Measurements from ENCODE around the gene SEPTIN12. TPM values are rescaled to one million over a fixed set of nuclear protein-coding genes. Genes with fewer than 3 reads are reported as not detected.

SEPTIN12 gene
- total and polyA plus RNA-seq, 11 donors = 0.32 TPM; not detected in 10

DNA sequence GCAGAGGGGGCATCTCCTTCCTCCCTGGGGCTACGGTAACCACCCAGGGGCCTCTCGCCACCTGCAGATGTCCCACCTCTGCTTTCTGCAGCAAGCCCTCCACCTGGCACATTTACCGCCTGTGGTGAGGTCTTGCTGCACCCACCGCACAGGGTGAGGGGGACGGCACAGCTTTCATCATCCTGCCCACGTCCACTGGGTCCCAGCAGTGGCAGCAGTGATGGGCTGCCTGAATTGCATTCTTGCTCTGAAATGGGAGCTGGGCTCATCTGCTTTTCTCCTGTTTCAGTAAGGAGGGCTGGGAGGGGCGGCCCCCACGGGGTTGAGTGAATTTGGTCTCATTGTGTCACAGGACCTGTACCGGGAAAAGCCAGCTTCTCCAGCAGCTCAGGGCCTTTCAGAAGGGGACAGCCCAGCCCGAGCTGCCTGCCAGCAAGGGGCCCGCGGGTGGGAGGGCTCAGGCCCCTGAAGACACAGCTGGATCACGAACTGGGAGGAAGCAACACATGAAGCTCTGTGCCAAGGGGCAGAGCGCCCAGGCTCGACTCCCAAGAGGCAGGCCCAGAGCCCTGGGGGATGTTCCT is 41.1 kb downstream of the SEPTIN12 start:
- DNase-seq = no peak
- Histone ChIP-seq H3K4me1 (peaks cover 0 to 15% (median 4%) of the 10 kb centered on the region in 12 donors), H3K27ac (peak overlapping the region in 1 of 12 donors; percentile 24), H3K36me3 (peaks cover 0 to 31% (median 26%) of the 10 kb centered on the region in 9 donors), H3K27me3 (no peaks in the 10 kb centered on the region), H3K9me3 (no peaks in the 10 kb centered on the region), H3K4me3 (no peak overlapping the region)
- TF ChIP-seq, protein P1, sequence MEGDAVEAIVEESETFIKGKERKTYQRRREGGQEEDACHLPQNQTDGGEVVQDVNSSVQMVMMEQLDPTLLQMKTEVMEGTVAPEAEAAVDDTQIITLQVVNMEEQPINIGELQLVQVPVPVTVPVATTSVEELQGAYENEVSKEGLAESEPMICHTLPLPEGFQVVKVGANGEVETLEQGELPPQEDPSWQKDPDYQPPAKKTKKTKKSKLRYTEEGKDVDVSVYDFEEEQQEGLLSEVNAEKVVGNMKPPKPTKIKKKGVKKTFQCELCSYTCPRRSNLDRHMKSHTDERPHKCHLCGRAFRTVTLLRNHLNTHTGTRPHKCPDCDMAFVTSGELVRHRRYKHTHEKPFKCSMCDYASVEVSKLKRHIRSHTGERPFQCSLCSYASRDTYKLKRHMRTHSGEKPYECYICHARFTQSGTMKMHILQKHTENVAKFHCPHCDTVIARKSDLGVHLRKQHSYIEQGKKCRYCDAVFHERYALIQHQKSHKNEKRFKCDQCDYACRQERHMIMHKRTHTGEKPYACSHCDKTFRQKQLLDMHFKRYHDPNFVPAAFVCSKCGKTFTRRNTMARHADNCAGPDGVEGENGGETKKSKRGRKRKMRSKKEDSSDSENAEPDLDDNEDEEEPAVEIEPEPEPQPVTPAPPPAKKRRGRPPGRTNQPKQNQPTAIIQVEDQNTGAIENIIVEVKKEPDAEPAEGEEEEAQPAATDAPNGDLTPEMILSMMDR (IDR thresholded peaks at IDR 0.05) = no peak
- TF ChIP-seq POLR2A (IDR thresholded peaks at IDR 0.05) = no peak
- intact Hi-C loops (cut with DNase I) = no loop called here
- WGBS, 4 donors = 55 to 63% (median 58%) methylated on average over 15 of the region's 15 CpGs
- peak in 2 of 4 donors; percentile 9 to 17 for ATAC-seq

DNA sequence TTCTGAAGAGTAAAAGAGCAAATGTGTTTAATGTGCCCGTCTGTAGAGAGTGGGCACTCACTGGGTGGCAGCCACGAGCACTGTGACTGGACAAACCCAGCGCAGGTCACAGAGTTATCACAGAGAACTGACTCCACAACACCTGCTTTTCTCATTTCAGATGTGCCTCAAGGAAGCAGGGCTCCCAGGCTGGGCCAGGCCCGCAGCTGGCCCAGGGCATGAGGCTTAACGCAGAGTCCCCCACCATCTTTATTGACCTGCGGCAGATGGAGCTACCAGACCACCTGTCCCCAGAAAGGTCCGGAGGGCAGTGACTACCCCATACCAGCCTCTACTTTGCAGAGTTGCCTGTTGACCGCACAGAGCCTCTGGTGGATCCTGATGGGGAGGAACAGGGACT is 41.9 kb downstream of the SEPTIN12 start:
- WGBS, 4 donors = 74 to 81% (median 78%) methylated on average over 8 of the region's 8 CpGs
- Histone ChIP-seq H3K9me3 (no peaks in the 10 kb centered on the region), H3K4me3 (no peak overlapping the region), H3K27ac (no peak overlapping the region), H3K36me3 (peaks cover 0 to 23% (median 18%) of the 10 kb centered on the region in 9 donors), H3K27me3 (no peaks in the 10 kb centered on the region), H3K4me1 (peaks cover 0 to 15% (median 4%) of the 10 kb centered on the region in 12 donors)
- TF ChIP-seq POLR2A (IDR thresholded peaks at IDR 0.05) = no peak
- TF ChIP-seq, protein P1 (IDR thresholded peaks at IDR 0.05) = no peak
- intact Hi-C loops (cut with DNase I) = no loop called here
- DNase-seq = no peak
- no peak for ATAC-seq

DNA sequence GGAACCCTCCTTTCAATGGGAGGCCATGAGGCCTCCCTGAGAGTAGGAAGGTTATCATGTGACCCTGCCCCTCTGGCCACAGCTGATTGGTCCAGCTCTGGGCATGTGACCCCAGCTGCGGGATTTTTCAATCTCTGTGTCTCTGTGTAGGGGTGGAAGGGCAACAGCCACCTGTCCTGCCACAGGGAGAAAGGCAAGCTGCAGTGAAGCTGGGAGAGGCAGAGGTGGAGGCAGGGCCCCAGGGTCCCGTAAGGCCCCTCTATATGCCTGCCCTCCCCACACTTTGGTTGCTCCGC is 42.9 kb downstream of the SEPTIN12 start:
- no peaks in the 10 kb centered on the region for H3K9me3 ChIP-seq
- peaks cover 0 to 14% (median 9%) of the 10 kb centered on the region in 9 donors for H3K36me3 ChIP-seq
- H3K4me1 ChIP-seq = peaks cover 0 to 15% (median 4%) of the 10 kb centered on the region in 12 donors
- intact Hi-C loops (cut with DNase I) = no loop called here
- H3K27me3 ChIP-seq = no peaks in the 10 kb centered on the region
- DNase-seq = no peak
- H3K27ac ChIP-seq = no peak overlapping the region
- WGBS, 4 donors = 85 to 90% (median 87%) methylated on average over 3 of the region's 3 CpGs
- no peak for ATAC-seq
- H3K4me3 ChIP-seq = no peak overlapping the region
- TF ChIP-seq, protein P1 (IDR thresholded peaks at IDR 0.05) = no peak
- TF ChIP-seq POLR2A (IDR thresholded peaks at IDR 0.05) = no peak

DNA sequence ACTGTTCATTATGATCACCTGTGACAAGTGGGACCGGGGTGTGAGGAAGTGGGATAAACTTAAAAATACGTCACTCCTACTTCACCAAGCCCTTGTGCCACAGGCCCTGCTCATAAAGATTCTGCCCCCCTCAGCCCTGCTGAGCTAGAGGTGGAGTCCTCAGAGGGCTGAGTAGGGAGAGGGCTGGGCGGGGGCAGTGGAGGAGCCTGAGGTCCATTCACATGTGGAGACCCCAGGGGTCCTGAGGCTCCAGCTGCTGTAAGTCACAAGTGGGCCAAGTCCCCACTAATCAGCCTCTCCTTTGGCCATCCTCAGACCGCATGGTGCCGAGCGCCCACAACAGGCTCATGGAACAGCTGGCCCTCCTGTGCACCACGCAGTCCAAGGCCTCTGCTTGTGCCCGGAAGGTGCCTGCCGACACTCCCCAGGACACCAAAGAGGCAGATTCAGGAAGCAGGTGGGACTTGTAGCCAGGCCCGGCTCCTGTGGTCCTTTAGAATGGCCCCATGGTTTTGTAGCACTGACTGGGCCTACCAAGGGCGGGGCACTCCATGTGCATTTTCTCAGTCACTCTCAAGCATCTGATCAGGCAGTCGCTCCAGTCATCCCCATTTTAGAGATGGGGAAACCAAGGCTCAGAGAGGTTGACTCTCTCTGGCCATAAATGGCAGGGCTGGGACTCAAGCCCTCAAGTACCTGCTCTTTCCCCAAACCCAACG is 43.4 kb downstream of the SEPTIN12 start:
- H3K27me3 ChIP-seq = no peaks in the 10 kb centered on the region
- DNase-seq = no peak
- peaks cover 0 to 15% (median 4%) of the 10 kb centered on the region in 12 donors for H3K4me1 ChIP-seq
- H3K4me3 ChIP-seq = no peak overlapping the region
- H3K27ac ChIP-seq = no peak overlapping the region
- peaks cover 0 to 9% (median 5%) of the 10 kb centered on the region in 9 donors for H3K36me3 ChIP-seq
- ATAC-seq = no peak
- no peak for TF ChIP-seq POLR2A (IDR thresholded peaks at IDR 0.05)
- TF ChIP-seq, protein P1 (IDR thresholded peaks at IDR 0.05) = no peak
- intact Hi-C loops (cut with DNase I) = no loop called here
- H3K9me3 ChIP-seq = no peaks in the 10 kb centered on the region
- 72 to 79% (median 78%) methylated on average over 11 to 13 of the region's 13 CpGs for WGBS, 4 donors
